Frontal cortex (tissue), 4 donors: Measurements from ENCODE around the gene SH3RF3. TPM values are rescaled to one million over a fixed set of nuclear protein-coding genes. Genes with fewer than 3 reads are reported as not detected.

Experiments used
- DNase-seq, 2 donors: peaks; one replicate each; pipeline ENCODE4 v3.0.0; 2012; ENCODE audit warnings: low spot score in 2 of 2
- FAIRE-seq: peaks from 2 replicates; lab custom pipeline; 2012; peaks lifted over from hg19 to GRCh38; lab: Jason Lieb, UNC
- total RNA-seq: library from RNA; depleted of rRNA; stranded (reverse); fragments of >200 nt; gene quantifications from one replicate; pipeline ENCODE4 v1.2.3, GENCODE V29; 2014
- donor health status: control.
- donor health status: control.
- donor health status: control.

The SH3RF3 gene
- total RNA-seq, 1 donor from 2014 or later, result 9.0 TPM

- FAIRE-seq (no peak), DNase-seq (no peak)
These were observed 184.3 kb downstream of the SH3RF3 start for GRCh38 chr2:109313343-109313742.

DNA sequence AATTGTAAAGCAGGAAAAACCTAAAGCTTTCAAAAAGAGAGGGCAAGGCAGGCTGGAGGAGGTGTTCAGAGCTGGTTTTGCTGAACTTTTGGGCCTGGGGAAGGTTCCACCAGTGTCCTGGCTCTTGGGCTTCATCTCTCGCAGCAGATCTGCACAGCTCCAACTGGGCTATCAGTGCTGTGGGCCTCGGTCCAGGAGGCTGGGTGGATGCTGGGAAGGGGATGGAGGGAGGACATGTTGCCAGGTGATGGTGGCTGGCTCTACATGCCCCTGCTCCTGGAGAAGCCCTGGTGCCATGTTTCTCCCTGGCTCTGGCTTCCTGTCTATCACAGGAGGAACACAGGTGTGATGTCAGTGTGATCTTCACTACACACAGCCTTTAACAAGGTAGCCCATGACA lies 187.1 kb downstream of the SH3RF3 start:
- FAIRE-seq, result no peak
- DNase-seq, result no peak

DNA sequence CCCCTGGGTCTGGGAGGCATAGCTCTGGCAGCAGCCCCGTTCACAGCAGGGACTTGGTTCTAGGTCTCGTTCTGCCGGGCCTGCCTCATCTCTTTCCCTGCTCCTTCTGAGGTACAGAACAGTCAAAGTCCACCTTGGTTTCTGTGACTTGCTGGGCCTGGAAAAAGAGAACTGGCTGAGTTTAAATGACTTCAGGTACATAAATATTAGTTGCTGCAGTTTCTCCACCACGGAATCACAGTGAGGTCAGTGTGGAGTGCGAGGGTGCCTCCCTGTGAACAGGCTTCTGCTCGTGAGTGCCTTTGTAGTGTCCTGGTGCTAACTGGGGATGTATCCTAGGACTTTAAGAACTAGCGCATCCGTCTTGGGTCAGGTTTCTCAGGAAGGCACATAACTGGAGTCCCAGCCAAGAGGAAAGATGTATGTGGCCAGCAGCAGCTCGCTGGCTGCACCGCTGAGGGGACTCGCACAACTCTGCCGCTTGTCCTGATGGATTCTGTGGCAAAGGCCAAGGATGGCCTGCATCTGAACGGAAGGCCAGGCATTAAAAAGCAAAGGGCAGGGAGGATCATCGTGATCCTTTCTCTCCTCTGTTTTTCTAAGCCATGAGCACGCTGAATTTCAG lies 188.6 kb downstream of the SH3RF3 start:
- DNase-seq (no peak), FAIRE-seq (no peak)

DNA sequence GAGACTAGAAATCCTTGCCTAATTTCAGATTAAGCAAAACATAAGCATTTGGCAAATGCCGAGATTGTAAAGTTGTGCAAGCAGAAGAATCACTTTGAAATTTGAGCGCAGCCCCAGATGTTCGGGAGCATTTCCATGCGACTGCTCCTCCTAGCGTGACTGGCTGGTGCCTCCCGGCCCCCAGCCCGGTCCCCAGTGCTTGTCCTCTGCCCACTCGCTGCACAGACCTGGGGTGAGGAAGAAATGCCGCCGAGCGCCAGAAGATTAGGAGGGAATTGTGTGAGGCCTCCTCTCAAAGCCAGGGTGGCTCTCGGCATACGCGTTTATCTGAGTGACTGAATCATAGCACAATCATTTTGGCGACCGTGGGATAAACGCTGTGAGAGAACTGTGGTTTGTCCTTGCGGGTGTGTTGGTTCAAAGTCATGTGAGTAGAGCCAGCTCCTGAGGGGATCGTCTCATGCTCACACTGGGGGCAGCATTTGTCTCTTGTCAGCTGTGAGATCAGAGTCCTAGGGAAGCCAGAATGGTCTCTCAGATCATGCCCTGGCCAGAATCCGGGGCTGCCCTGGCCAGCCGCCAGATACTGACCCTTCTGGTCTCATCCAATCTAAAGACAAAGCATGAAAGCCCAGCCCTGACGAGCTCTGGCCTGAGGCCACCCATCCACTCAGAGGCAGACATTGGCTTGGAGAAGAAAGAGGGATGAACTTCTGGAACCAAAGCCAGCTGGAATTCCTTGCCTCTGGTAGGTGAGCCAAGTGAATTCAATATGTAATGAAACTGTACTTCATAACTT lies 189.3 kb downstream of the SH3RF3 start:
- no peak for FAIRE-seq
- peak in 1 of 2 donors; percentile 44 for DNase-seq

- FAIRE-seq, result no peak
These were observed 189.9 kb downstream of the SH3RF3 start for GRCh38 chr2:109318949-109319342.

DNA sequence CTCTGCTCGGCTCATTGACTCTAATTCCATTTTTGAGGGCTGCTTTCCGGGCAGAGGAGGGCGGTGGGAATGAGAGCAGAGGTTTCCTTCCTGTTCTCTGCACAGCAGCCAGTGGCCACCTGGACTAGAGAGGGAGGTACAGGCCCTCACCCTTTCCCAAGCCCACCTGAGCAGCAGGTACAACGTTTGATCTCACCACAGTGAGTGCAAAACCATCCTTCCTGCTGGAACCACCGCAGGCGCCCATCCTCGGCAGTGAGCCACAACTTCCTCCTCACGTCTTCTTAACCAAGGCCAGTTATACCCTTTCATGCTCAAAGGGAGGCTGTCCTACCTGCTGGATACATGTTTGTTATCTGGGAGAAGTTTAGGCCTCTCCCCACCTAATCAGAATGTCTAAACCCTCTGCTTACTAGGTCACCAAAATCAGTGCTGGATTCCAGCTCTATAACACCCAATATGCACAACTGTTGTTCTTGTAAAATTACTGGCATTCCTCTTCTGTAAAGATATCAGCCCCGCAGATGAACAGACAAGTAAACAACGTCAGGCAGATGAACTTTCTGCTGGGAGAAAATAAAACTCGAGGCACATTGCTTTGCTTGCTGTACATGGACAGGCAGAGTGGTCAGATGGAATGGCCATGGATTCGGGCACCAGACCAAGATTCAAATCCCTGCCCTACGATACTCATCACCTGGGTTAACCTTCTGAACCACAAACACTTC lies 191.4 kb downstream of the SH3RF3 start:
- no peak for DNase-seq
- no peak for FAIRE-seq

More at GRCh38 chr2:109318949-109319342, 189.9 kb downstream of the SH3RF3 start:
- DNase-seq, result no peak

DNA sequence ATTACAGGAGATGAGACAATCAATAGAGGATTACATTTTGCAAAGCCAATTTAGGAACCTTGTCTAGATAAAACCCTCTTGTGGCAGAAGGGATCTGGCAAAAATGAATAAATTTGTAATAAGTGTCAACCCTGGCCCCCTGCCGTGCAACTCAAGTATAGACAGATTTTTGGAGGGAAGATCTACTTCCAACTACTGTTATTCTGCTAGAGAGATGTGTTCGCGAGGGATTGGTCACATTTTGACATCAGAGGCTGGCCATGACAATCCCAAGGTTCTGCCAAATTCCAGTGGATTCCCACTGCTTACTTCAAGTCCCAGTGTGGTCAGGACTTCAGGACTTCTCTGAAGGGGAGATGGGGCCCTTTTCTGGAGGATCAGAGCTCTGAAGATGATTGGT lies 192.6 kb downstream of the SH3RF3 start:
- no peak for FAIRE-seq
- DNase-seq, result no peak

GRCh38 chr2:109322111-109322510 lies 193.1 kb downstream of the SH3RF3 start:
- DNase-seq (peak in 1 of 2 donors; percentile 50), FAIRE-seq (no peak)

DNA sequence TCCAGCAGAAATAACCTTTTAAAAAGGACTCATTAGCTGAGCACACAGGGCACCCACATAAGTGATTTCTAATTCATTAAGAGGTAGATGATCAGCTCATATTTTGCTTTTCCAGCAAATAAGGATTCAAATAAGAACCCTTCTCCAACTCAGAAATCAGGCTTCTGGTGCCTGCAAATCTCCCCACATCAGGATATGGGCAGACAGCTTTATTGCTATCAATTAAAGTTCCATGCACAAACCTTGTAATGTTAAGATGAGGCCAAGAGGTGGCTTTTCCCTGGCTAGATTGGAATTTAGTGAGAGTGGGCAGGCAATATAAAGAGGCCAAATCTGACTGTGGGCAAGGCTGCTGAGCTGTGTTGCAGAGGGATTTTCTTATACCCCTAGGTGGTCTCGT lies 193.6 kb downstream of the SH3RF3 start:
- FAIRE-seq (no peak), DNase-seq (no peak)

DNA sequence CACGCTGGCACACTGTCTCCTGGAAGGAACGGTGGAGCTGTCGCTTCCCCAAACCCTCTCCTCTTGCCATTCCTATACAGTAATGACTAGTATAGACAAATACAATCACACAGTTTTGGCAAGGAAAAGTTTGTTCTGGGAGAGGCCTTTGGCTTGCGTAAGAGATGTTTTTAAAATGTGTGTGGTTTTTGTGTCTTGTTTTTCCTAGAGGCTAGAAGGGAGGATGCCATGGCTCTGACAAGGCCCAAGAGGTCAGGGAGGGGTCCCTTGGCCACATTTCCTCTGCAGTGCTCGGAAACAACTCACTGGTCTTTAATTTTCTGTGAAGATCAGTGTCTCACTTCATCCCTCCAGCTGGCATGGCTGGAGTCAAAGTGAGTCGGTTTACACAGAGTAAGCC lies 195.9 kb downstream of the SH3RF3 start:
- FAIRE-seq (no peak), DNase-seq (no peak)

GRCh38 chr2:109325570-109325969 lies 196.6 kb downstream of the SH3RF3 start:
- DNase-seq (no peak), FAIRE-seq (no peak)

DNA sequence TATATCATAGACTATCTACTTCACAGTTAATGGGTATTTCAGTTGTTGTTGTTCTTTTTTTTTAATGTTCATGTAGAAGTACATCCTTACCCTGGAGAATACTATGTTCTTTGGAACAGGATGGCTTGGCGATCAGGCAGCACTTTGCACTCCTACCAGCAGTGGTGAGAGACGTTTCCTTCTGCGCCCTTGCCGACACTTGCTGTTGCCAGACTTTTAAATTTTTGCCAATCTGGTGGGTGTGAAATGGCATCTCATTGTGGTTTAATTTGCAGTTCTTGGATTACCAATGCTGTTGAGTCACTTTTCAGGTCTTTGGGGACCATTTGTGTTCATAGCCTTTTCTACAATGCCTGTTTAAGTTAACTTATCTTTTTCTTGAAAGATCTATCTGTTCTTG lies 197.3 kb downstream of the SH3RF3 start:
- FAIRE-seq, result no peak
- no peak for DNase-seq

DNA sequence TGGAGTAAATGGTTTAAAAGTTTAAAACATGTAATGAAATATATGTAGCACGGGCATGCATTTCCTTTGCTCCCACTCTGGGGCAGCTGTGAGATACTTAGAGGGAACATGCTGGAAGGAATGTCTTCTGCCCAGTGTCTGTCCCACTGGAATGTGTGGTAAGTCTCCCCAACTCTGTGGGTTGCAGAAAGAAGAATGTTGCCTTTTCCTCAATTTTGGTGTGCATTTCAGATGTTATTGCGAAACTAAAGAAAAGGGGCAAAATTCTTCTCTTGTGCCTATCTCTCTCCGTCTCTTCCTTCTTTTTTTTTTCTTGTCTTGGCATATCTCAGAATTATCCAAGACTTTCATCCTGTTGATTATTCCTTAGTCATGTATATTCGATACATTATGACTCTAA lies 201.1 kb downstream of the SH3RF3 start:
- DNase-seq, result no peak
- FAIRE-seq, result no peak

GRCh38 chr2:109331081-109331480 lies 202.1 kb downstream of the SH3RF3 start:
- FAIRE-seq, result no peak
- DNase-seq, result no peak

DNA sequence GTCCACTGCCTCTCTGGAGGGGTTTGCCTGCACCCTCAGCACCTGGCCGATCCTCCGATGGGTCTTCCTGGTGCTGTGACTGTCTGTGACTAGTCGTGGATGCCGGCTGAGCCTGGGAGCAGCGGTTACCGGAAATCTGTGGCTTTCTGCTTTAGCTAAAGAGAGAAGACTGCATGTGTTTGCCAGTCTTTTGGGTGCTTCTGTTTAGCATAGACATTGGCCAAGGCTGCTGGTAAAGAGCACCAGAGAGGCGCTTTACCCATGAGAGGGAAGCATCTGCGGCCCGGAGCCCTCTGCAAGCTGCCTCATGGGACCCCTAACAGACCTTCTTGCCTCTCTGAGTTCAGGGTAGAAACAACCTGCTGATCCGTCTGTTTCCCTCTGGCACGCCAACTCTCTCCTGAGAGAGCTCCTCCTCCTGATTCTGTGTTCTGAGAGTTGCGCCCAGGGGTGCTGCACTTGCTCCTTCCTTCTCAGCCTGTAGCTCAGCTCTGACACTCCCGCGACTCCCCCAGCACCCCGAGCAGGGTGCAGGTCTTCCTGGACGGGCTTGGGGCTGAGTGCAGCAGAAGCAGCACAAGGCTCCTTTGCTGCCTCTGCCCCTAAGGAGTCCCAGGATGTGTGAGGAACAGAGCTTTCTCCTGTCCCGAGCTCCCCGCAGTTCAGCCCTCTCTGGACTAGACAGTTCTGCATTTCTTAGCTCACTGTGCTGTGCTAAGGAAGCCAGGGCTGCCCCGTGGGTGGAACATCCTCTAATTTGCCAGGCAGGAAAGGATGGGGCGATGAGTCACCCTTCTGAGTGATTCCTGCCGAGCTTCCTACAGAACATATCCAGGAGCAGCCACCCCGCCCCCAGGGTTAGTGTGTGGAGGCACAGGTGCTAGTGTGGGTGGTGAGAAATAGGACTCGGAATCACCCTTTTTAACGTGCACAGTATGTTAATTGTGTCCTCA lies 203.2 kb downstream of the SH3RF3 start:
- DNase-seq (peak in 1 of 2 donors; percentile 59), FAIRE-seq (no peak)

DNA sequence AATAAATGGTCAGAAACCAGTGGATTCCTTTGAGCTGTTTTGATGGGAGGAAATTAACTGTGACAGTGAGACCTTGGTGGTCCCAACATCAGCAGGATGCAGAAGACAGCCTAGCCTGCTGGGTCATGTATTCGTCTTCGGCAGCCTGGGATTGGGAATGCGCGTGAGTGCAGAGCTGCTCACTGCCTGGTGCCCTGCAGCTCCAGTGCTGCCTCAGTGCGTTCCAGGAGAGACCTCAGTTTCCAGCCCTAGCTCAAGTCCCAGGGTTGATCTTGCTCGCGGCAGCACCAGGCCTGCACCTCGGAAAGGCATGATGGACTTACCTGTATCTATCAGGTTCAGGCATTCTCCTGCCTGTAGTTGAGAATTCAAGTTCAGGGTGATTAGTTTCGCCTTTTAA lies 203.9 kb downstream of the SH3RF3 start:
- FAIRE-seq (no peak), DNase-seq (no peak)

GRCh38 chr2:109333414-109334210 lies 204.6 kb downstream of the SH3RF3 start:
- DNase-seq, result no peak
- FAIRE-seq, result no peak

DNA sequence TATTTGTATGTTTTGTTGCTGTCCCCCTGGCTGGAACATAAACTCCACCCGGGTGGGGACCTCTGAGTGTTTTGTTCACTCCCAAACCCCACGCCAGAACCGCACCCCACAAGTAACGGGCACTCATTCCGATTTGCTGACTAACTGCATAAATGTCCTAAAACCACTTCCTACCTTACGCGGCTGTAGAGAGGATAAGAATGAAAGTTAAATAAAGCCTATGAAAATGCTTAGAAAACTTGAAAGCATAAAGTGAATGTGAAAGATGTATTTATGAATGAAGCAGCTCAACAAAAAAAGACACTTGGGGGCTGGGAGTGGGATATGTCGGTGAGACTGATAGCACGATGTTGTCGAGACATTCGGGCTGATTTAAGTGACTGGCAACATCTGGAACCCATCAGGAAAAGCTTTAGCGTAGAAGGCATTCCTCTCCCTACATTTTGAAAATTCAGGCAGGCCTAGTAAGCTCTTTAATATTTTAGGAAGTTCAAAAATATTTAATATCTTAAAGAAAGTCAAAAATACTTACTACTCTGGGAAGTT lies 206.7 kb downstream of the SH3RF3 start:
- FAIRE-seq (no peak), DNase-seq (no peak)

GRCh38 chr2:109336296-109336695 lies 207.3 kb downstream of the SH3RF3 start:
- FAIRE-seq (no peak), DNase-seq (no peak)
